RWPE1 (cell line): Measurements from ENCODE around the gene PCDH9.

Experiments
- CTCF ChIA-PET: fragments of 350-600 bp; sonication (Branson Sonifier 250); formaldehyde crosslinking; extraction: SDS; loops from one replicate; lab custom pipeline; 2021; lab: Yijun Ruan, JAX
- POLR2A ChIA-PET: fragments of 400-600 bp; formaldehyde crosslinking; extraction: SDS; loops from one replicate; lab custom pipeline; 2020; ENCODE audit warnings: antibody characterized with exemption; ENCODE audit not compliant: low non-redundant PET; lab: Yijun Ruan, JAX
- DNase-seq: peaks from one replicate; pipeline ENCODE4 v3.0.0; 2012; ENCODE audit warnings: low spot score
- H3K27ac ChIP-seq: fragments of 450-650 bp; 2 replicates; pipeline ENCODE4 v1.5.1; 2017
- CTCF ChIP-seq: fragments of 450-650 bp; conservative IDR thresholded peaks from 2 replicates; pipeline ENCODE4 v1.5.1; 2017; ENCODE audit warnings: low read depth, mild to moderate bottlenecking

PCDH9 gene

GRCh38 chr13:67048821-67049150 lies 181.3 kb downstream of the PCDH9 start:
- CTCF ChIA-PET: no interaction called here
- no peak overlapping the region for H3K27ac ChIP-seq
- POLR2A ChIA-PET: no interaction called here

GRCh38 chr13:67048084-67048820 lies 181.9 kb downstream of the PCDH9 start:
- H3K27ac ChIP-seq: no peak overlapping the region
- TF ChIP-seq CTCF: no peak
- POLR2A ChIA-PET: no interaction called here
- DNase-seq: no peak
- CTCF ChIA-PET: no interaction called here

More at GRCh38 chr13:67048821-67049150, 181.3 kb downstream of the PCDH9 start:
- TF ChIP-seq CTCF: no peak
- DNase-seq: no peak

- no peak for TF ChIP-seq CTCF
- H3K27ac ChIP-seq: no peak overlapping the region
- ChIA-PET CTCF (no interaction called here), POLR2A (no interaction called here)
- no peak for DNase-seq
Observed at GRCh38 chr13:67045357-67045756, 184.8 kb downstream of the PCDH9 start.

GRCh38 chr13:67043901-67044300 lies 186.2 kb downstream of the PCDH9 start:
- CTCF ChIA-PET: no interaction called here
- no peak for DNase-seq
- POLR2A ChIA-PET: no interaction called here

GRCh38 chr13:67042556-67042955 lies 187.6 kb downstream of the PCDH9 start:
- CTCF ChIA-PET: interaction anchor here (0.7 kb wide), 1 partner anchor 92 kb away, joined by 3 read pairs; no protein-coding TSS in a partner anchor
- no peak for DNase-seq
- POLR2A ChIA-PET: no interaction called here

More at GRCh38 chr13:67043901-67044300, 186.2 kb downstream of the PCDH9 start:
- TF ChIP-seq CTCF: no peak
- H3K27ac ChIP-seq: no peak overlapping the region

More at GRCh38 chr13:67042556-67042955, 187.6 kb downstream of the PCDH9 start:
- no peak for TF ChIP-seq CTCF
- H3K27ac ChIP-seq: no peak overlapping the region
